GM12892 (cell line): ENCODE measurements around the gene CNTFR.

Experiments
- POLR2A ChIP-seq: IDR thresholded peaks from 2 replicates; pipeline ENCODE4 v1.6.1; 2011; ENCODE audit warnings: low read depth, low read length, control low read depth
- POLR2AphosphoS5 ChIP-seq: IDR thresholded peaks from 2 replicates; pipeline ENCODE4 v1.6.1; 2011; ENCODE audit warnings: low read depth, low read length, control low read depth
- TAF1 ChIP-seq: IDR thresholded peaks from 2 replicates; pipeline ENCODE4 v1.6.1; 2011; ENCODE audit warnings: low read depth, mild to moderate bottlenecking, control low read depth, low read length, borderline replicate concordance

GRCh38 chr9:34514401-34514800 lies 75.1 kb downstream of the CNTFR start:
- TF ChIP-seq POLR2A (no peak), POLR2AphosphoS5 (no peak), TAF1 (no peak)
